Endothelial cell of umbilical vein (primary cell): ENCODE data around the gene MICAL3. TPM values are rescaled to one million over a fixed set of nuclear protein-coding genes. Genes with fewer than 3 reads are reported as not detected.

ENCODE experiments used
- BruUV-seq: library from RNA; stranded (reverse); fragments of 400-500 nt; replicated peaks from 2 replicates; lab custom pipeline; 2021; lab: Mats Ljungman, UMichigan
- CTCF ChIA-PET: fragments of 300-600, 350-600 bp; sonication (Branson Sonifier 250); formaldehyde crosslinking; loops from one replicate; lab custom pipeline; 2021; ENCODE audit warnings: antibody characterized with exemption, inconsistent platforms; lab: Charles Lee
- POLR2A ChIA-PET: fragments of 300-600, 350-600 bp; sonication (Branson Sonifier 250); formaldehyde crosslinking; loops from one replicate; lab custom pipeline; 2021; ENCODE audit warnings: antibody characterized with exemption, inconsistent platforms; lab: Charles Lee
- DNase-seq: peaks from one replicate; pipeline ENCODE4 v3.0.0-alpha.2; 2011; ENCODE audit warnings: low read depth, low spot score
- FAIRE-seq: peaks from 2 replicates; lab custom pipeline; 2011; peaks lifted over from hg19 to GRCh38; lab: Jason Lieb, UNC
- H2AFZ ChIP-seq: 2 replicates; pipeline ENCODE4 v1.6.0; 2012; ENCODE audit warnings: low read depth, low read length, control low read depth, inconsistent platforms
- H3K27ac ChIP-seq: 2 replicates; pipeline ENCODE4 v1.5.1; 2011; ENCODE audit warnings: low read depth, mild to moderate bottlenecking, control low read depth, low read length, moderate library complexity; ENCODE audit not compliant: insufficient read depth
- H3K27me3 ChIP-seq, 2 experiments: 2 replicates each; pipeline versions ENCODE4 v1.6.0 to v1.6.1; 2011; ENCODE audit warnings: low read length in 2 of 2, mixed read lengths in 1 of 2; ENCODE audit not compliant: control insufficient read depth in 2 of 2, insufficient read depth in 2 of 2
- H3K36me3 ChIP-seq, 2 experiments: 2 replicates in 1 of 2; 3 replicates in 1 of 2; pipeline ENCODE4 v1.5.1; 2011; ENCODE audit warnings: low read length in 2 of 2, mild to moderate bottlenecking in 1 of 2, moderate library complexity in 1 of 2; ENCODE audit not compliant: control insufficient read depth in 2 of 2, insufficient read depth in 2 of 2; ENCODE audit errors: extremely low read depth in 1 of 2
- H3K4me1 ChIP-seq: 3 replicates; pipeline ENCODE4 v1.5.1; 2011; ENCODE audit warnings: mild to moderate bottlenecking, low read length; ENCODE audit not compliant: control insufficient read depth, insufficient read depth; ENCODE audit errors: extremely low read depth
- H3K4me2 ChIP-seq: 2 replicates; pipeline ENCODE4 v1.6.1; 2011; ENCODE audit warnings: low read length, control low read depth, mixed read lengths; ENCODE audit not compliant: insufficient read depth
- H3K4me3 ChIP-seq, 3 experiments: fragments of 200-600 bp in 1 of 3; sonication (generic), shearing (Covaris generic) in 1 of 3; replicated peaks in 1 of 3; 2 replicates each; pipeline ENCODE4 v1.5.1; 2011 to 2016; ENCODE audit warnings: control low read depth in 3 of 3, low read length in 3 of 3, mild to moderate bottlenecking in 2 of 3, inconsistent platforms in 1 of 3, low read depth in 1 of 3, moderate library complexity in 1 of 3; ENCODE audit not compliant: insufficient read depth in 1 of 3
- H3K79me2 ChIP-seq: 2 replicates; pipeline ENCODE4 v1.6.0; 2012; ENCODE audit warnings: low read length, inconsistent platforms; ENCODE audit not compliant: control insufficient read depth, insufficient read depth
- H3K9ac ChIP-seq: replicated peaks from 2 replicates; pipeline ENCODE3; 2011; ENCODE audit warnings: low read length, control low read depth; ENCODE audit not compliant: insufficient read depth; ENCODE audit errors: extremely low read depth
- H3K9me1 ChIP-seq: replicated peaks from 3 replicates; pipeline ENCODE4 v1.6.0; 2011; ENCODE audit warnings: mild to moderate bottlenecking, low read length; ENCODE audit not compliant: control insufficient read depth, insufficient read depth; ENCODE audit errors: extremely low read depth
- H3K9me3 ChIP-seq: replicated peaks from 2 replicates; pipeline ENCODE4 v1.5.1; 2012; ENCODE audit warnings: low read length, inconsistent platforms; ENCODE audit not compliant: control insufficient read depth, insufficient read depth
- H4K20me1 ChIP-seq: replicated peaks from 2 replicates; pipeline ENCODE3; 2011; ENCODE audit warnings: mild to moderate bottlenecking, low read length; ENCODE audit not compliant: control insufficient read depth, insufficient read depth; ENCODE audit errors: extremely low read depth
- CTCF ChIP-seq, 2 donors: IDR thresholded peaks; 1 replicate in 1 of 2; 2 replicates in 1 of 2; pipeline ENCODE4 v1.5.1; 2011; ENCODE audit warnings: low read length in 2 of 2, mild to moderate bottlenecking in 2 of 2, moderate library complexity in 2 of 2, control low read depth in 1 of 2, inconsistent platforms in 1 of 2, low read depth in 1 of 2; ENCODE audit not compliant: insufficient read depth in 1 of 2; ENCODE audit errors: extremely low read depth in 1 of 2
- EZH2 ChIP-seq: IDR thresholded peaks from 2 replicates; pipeline ENCODE4 v1.6.1; 2012; ENCODE audit warnings: borderline replicate concordance, low read depth, mild to moderate bottlenecking, moderate library complexity, low read length, inconsistent platforms; ENCODE audit not compliant: severe bottlenecking
- FOS ChIP-seq: IDR thresholded peaks from 2 replicates; pipeline ENCODE4 v1.6.1; 2011; ENCODE audit warnings: mild to moderate bottlenecking, low read length, moderate library complexity, borderline replicate concordance; ENCODE audit not compliant: insufficient read depth
- GATA2 ChIP-seq: IDR thresholded peaks from 2 replicates; pipeline ENCODE4 v1.7.0; 2011; ENCODE audit warnings: low read depth, mild to moderate bottlenecking, moderate library complexity, mixed read lengths, low read length; ENCODE audit not compliant: insufficient read length, insufficient read depth
- JUN ChIP-seq: IDR thresholded peaks from 2 replicates; pipeline ENCODE4 v1.6.1; 2011; ENCODE audit warnings: borderline replicate concordance, low read depth; ENCODE audit not compliant: insufficient read length, insufficient read depth
- MYC ChIP-seq: IDR thresholded peaks from one replicate; pipeline ENCODE4 v1.6.1; 2011; ENCODE audit warnings: mild to moderate bottlenecking, low read depth, low read length
- POLR2A ChIP-seq: IDR thresholded peaks from 2 replicates; pipeline ENCODE4 v1.6.1; 2012; ENCODE audit warnings: low read depth, mild to moderate bottlenecking, control low read depth, low read length
- POLR2AphosphoS5 ChIP-seq: IDR thresholded peaks from 2 replicates; pipeline ENCODE4 v1.6.1; 2012; ENCODE audit warnings: low read depth, mild to moderate bottlenecking, control low read depth, low read length, moderate library complexity; ENCODE audit not compliant: insufficient read depth
- dilution Hi-C: fragments of 300-500 bp; cut with MboI; formaldehyde crosslinking; loops from one replicate; pipeline ENCODE4 v1.15.0; 2019; ENCODE audit warnings: low sequenced_read_pairs; ENCODE audit not compliant: extremely low pct_ligation_motif_present
- intact Hi-C: fragments of 100-400 bp; cut with micrococcal nuclease; formaldehyde crosslinking; loops from one replicate; pipeline ENCODE4 v1.10.0; 2022
- polyA plus RNA-seq, 4 experiments: library from polyadenylated mRNA; depleted of rRNA in 3 of 4; stranded (reverse) in 3 of 4; unstranded in 1 of 4; fragments of >200 nt; gene quantifications; 2 replicates each; pipeline versions ENCODE4 v1.2.1 to v1.2.3, GENCODE V29; 2011 to 2012; ENCODE audit warnings: missing spikeins in 1 of 4
- total RNA-seq: library from RNA; stranded (reverse); gene quantifications from 2 replicates; pipeline ENCODE4 v1.2.3, GENCODE V29; 2021
- TF ChIP-seq, protein P1 (sequence below): IDR thresholded peaks from 2 replicates; pipeline ENCODE4 v1.6.1; 2011; ENCODE audit not compliant: insufficient read depth, insufficient read length

The MICAL3 gene
- total and polyA plus RNA-seq, 2 donors (not counting 3 experiments of a cell fraction or from before 2014, with no cell fraction given), result 14.5 to 63.7 TPM

DNA sequence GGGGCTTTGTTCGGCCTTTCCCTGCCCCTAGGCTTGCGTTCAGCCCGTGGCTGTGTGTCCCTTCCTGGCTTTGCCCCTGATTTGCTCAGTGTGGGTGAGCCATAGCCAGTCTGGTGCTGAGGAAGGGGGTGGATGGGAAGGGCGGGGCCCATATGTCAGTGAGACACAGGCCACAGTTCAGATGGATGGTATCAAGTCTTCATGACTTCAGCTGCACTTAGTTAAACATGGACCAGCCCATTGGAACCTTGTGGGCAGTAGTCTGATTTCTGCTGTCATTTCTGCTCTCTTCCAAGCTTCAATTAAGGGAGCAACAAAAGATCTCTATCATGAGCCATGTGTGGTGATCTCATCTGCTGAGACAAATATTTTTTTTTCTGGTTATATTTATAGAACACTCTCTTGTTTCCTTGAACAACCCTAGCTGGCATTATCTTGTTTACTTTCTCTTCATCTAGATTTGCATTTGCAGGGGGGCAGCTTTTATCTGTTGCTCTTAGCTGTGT lies 31.9 kb upstream of the MICAL3 start:
- no peak overlapping the region for H3K4me3 ChIP-seq
- BruUV-seq, result no TSS peak
- peak; percentile 76 for FAIRE-seq

DNA sequence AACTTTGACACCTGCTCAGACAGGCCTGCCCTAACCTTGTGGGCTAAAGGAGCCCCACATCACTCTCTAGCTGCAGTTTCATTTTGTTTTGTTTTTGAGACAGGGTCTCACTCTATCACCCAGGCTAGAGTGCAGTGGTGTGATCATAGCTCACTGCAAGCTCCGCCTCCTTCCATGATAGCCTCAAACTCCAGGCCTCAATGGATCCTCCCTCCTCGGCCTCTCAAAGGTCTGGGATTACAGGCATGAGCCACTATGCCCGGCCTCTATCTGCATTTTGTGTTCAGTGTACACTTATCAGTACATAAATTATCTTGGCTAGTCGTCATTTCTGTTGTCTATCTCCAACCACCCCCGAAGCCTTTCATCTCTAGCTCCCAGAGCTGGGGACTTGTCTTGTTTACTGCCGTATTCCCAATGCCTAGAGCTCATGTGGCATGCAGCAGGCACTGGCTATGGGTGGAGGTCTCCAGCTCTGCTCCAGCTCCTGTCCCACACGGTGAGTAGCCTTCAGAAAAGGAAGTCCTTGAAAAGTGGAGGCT lies 31.3 kb upstream of the MICAL3 start:
- TF ChIP-seq GATA2, result no peak
- TF ChIP-seq EZH2, result no peak
- TF ChIP-seq, protein P1, sequence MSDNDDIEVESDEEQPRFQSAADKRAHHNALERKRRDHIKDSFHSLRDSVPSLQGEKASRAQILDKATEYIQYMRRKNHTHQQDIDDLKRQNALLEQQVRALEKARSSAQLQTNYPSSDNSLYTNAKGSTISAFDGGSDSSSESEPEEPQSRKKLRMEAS, result no peak
- no peak for TF ChIP-seq POLR2AphosphoS5
- no peak for TF ChIP-seq JUN
- no peak for TF ChIP-seq CTCF (IDR thresholded peaks at IDR 0.05; ENCODE audit: extremely low read depth in 1 of 2, insufficient read depth in 1 of 2, low read depth in 1 of 2, low read length in 2 of 2)
- TF ChIP-seq POLR2A, result no peak
- no peak for TF ChIP-seq MYC
- no peak for TF ChIP-seq FOS
- Histone ChIP-seq H3K9ac (no peak overlapping the region), H3K36me3 (no peaks in the 10 kb centered on the region), H3K27me3 (peaks cover 0 to 2% of the 10 kb centered on the region in 2 experiments), H3K4me2 (no peak overlapping the region), H3K4me3 (no peak overlapping the region), H2AFZ (peak overlapping the region; percentile 8), H3K4me1 (peaks cover 16% of the 10 kb centered on the region), H3K9me1 (no peaks in the 10 kb centered on the region), H3K79me2 (no peaks in the 10 kb centered on the region), H3K27ac (no peak overlapping the region), H3K9me3 (no peaks in the 10 kb centered on the region), H4K20me1 (no peaks in the 10 kb centered on the region)
- DNase-seq (no peak), FAIRE-seq (no peak)
- dilution Hi-C loops, result no loop called here
- CTCF ChIA-PET, result interaction anchor here (1.8 kb wide), 2 partner anchors 20 to 30 kb away, joined by 5 to 11 read pairs; no protein-coding TSS in a partner anchor
- BruUV-seq, result no TSS peak
- POLR2A ChIA-PET, result no interaction called here
- intact Hi-C loops, result no loop called here

More for the DNA sequence above, 31.9 kb upstream of the MICAL3 start:
- TF ChIP-seq GATA2, result peak; percentile 27
- TF ChIP-seq POLR2A, result no peak
- ChIA-PET CTCF (interaction anchor here (1.0 to 1.8 kb wide), 3 partner anchors 20 to 31 kb away, joined by 5 to 11 read pairs (median 5); no protein-coding TSS in a partner anchor), POLR2A (no interaction called here)
- H3K27me3 ChIP-seq, result peaks cover 0 to 2% of the 10 kb centered on the region in 2 experiments
- no peaks in the 10 kb centered on the region for H3K9me3 ChIP-seq
- H3K4me2 ChIP-seq, result no peak overlapping the region
- H3K79me2 ChIP-seq, result no peaks in the 10 kb centered on the region
- H3K36me3 ChIP-seq, result no peaks in the 10 kb centered on the region
- peak; percentile 41 for DNase-seq
- no peak overlapping the region for H3K9ac ChIP-seq
- no peak overlapping the region for H3K27ac ChIP-seq
- dilution Hi-C loops (no loop called here), intact Hi-C loops (no loop called here)
- H4K20me1 ChIP-seq, result no peaks in the 10 kb centered on the region
- H3K4me1 ChIP-seq, result peaks cover 16% of the 10 kb centered on the region
- peak overlapping the region; percentile 8 for H2AFZ ChIP-seq
- H3K9me1 ChIP-seq, result no peaks in the 10 kb centered on the region
